Activated CD4-positive, alpha-beta T cell treated with anti-CD3 and anti-CD28 coated beads for 36 hours (primary cell): ENCODE data around the gene SZT2. TPM values are rescaled to one million over a fixed set of nuclear protein-coding genes. Genes with fewer than 3 reads are reported as not detected.
"Not testable (repeated sequence)": the region's sequence is repeated elsewhere in the genome, so short reads cannot be mapped to it uniquely, and the experiment has no call there.

ENCODE experiments used
- ATAC-seq: fragments of 200-7000 bp; cut with Tn5 transposase; one replicate; pipeline ENCODE4 v1.10.0; 2021; ENCODE audit warnings: mild to moderate bottlenecking, moderate library complexity
- CTCF ChIA-PET: fragments of 350-600 bp; sonication (Branson Sonifier 250); formaldehyde crosslinking; loops from one replicate; lab custom pipeline; 2021; ENCODE audit warnings: antibody characterized with exemption; lab: Charles Lee
- POLR2A ChIA-PET: fragments of 350-600 bp; sonication (Branson Sonifier 250); formaldehyde crosslinking; loops from one replicate; lab custom pipeline; 2021; ENCODE audit warnings: antibody characterized with exemption, inconsistent platforms; lab: Charles Lee
- DNase-seq: peaks from one replicate; pipeline ENCODE4 v3.0.0-alpha.2; 2020
- H3K27ac Mint-ChIP-seq: one replicate; pipeline ENCODE4 v1.8.0; 2021; ENCODE audit warnings: mixed read lengths
- H3K27me3 Mint-ChIP-seq: one replicate; pipeline ENCODE4 v1.8.0; 2021; ENCODE audit warnings: mixed read lengths
- H3K36me3 Mint-ChIP-seq: one replicate; pipeline ENCODE4 v1.8.0; 2021; ENCODE audit warnings: low read depth, mixed read lengths
- H3K4me1 Mint-ChIP-seq: one replicate; pipeline ENCODE4 v1.8.0; 2021; ENCODE audit warnings: mixed read lengths
- H3K4me3 Mint-ChIP-seq: one replicate; pipeline ENCODE4 v1.8.0; 2021; ENCODE audit warnings: mild to moderate bottlenecking, moderate library complexity, mixed read lengths
- H3K9me3 Mint-ChIP-seq: one replicate; pipeline ENCODE4 v1.8.0; 2021; ENCODE audit warnings: low read depth, mixed read lengths
- intact Hi-C, 2 experiments: fragments of 100-400 bp; cut with DNase I in 1 of 2; cut with micrococcal nuclease in 1 of 2; formaldehyde crosslinking; loops; one replicate each; pipeline versions ENCODE4 v1.14.2 to v1.15.1; 2022 to 2024; cut with DNase I, micrococcal nuclease
- total RNA-seq, 2 experiments: library from RNA; stranded (reverse); gene quantifications; one replicate each; pipeline ENCODE4 v1.2.3, GENCODE V29; 2021

Gene SZT2
- total RNA-seq, 2 experiments from 2014 or later, result 33.6 to 36.3 TPM

DNA sequence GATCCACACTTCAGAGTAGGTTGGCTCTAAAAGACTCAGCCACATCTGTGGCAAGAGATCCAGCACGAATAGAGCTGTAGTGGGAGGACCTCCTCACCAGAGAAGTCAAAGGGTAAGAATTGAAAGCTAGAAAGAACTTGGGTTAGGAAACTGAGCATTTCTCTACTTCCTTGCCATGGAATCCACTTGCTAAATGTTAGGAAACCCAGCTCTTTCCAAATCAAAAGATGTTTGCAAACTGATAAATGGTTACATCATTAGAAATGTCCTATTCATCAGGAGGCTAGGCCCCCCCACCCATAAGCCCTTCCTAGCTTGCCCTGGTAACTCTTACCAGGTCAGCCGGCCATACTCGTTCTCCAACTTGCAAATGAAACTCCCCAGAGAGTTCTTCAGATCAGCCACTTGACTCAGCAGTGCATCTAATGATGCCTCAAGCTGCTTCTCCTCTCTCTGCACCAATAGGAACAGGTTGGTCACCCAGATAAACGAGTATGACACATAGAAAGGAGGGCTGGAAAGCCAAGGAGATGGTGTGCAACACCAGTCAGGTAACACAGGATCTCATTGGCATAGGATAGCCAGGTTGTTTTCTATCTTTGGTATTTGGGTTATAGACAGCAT lies 1.6 kb upstream of the SZT2 start:
- no peaks in the 10 kb centered on the region for H3K9me3 Mint-ChIP-seq
- no peak for ATAC-seq
- H3K27me3 Mint-ChIP-seq, result no peaks in the 10 kb centered on the region
- peaks cover 32% of the 10 kb centered on the region for H3K36me3 Mint-ChIP-seq
- ChIA-PET CTCF (no interaction called here), POLR2A (interaction anchor here (0.6 kb wide), 1 partner anchor 12 kb away, joined by 3 read pairs; no protein-coding TSS in a partner anchor)
- H3K4me3 Mint-ChIP-seq, result peak overlapping the region; percentile 99
- peak overlapping the region; percentile 97 for H3K27ac Mint-ChIP-seq
- H3K4me1 Mint-ChIP-seq, result peaks cover 39% of the 10 kb centered on the region
- intact Hi-C loops, result loop anchor here in 1 of 2 experiments (5.0 to 10.0 kb wide), 4 partner anchors 319 to 933 kb away; partner anchors contain the start of genes ATP6V0B, DPH2, PPCS and SLC2A1
- no peak for DNase-seq

GRCh38 chr1:43388613-43389012 lies 1.1 kb upstream of the SZT2 start:
- no peaks in the 10 kb centered on the region for H3K9me3 Mint-ChIP-seq
- ChIA-PET CTCF (interaction anchor here (0.7 to 1.7 kb wide), 4 partner anchors 12 to 217 kb away, joined by 3 to 7 read pairs (median 3); partner anchors contain the start of genes CFAP57 and EBNA1BP2), POLR2A (no interaction called here)
- ATAC-seq, result no peak
- H3K36me3 Mint-ChIP-seq, result peaks cover 29% of the 10 kb centered on the region
- no peaks in the 10 kb centered on the region for H3K27me3 Mint-ChIP-seq
- H3K4me3 Mint-ChIP-seq, result peak overlapping the region; percentile 99
- peak overlapping the region; percentile 97 for H3K27ac Mint-ChIP-seq
- intact Hi-C loops, result loop anchor here (1.0 to 10.0 kb wide), 6 partner anchors 20 to 934 kb away; partner anchors contain the start of genes ATP6V0B (in 1 of the 2), CDC20 (in 1 of the 2), DPH2 (in 1 of the 2) and ELOVL1 (in 1 of the 2)
- H3K4me1 Mint-ChIP-seq, result peaks cover 39% of the 10 kb centered on the region
- DNase-seq, result no peak

GRCh38 chr1:43392702-43393101 lies 3.0 kb downstream of the SZT2 start:
- Mint-ChIP-seq H3K27ac (no peak overlapping the region), H3K4me3 (no peak overlapping the region), H3K36me3 (peaks cover 4% of the 10 kb centered on the region), H3K27me3 (no peaks in the 10 kb centered on the region), H3K9me3 (no peaks in the 10 kb centered on the region), H3K4me1 (peaks cover 36% of the 10 kb centered on the region)
- ATAC-seq (no peak), DNase-seq (no peak)
- POLR2A ChIA-PET, result no interaction called here
- intact Hi-C loops, result no loop called here
- CTCF ChIA-PET, result no interaction called here

DNA sequence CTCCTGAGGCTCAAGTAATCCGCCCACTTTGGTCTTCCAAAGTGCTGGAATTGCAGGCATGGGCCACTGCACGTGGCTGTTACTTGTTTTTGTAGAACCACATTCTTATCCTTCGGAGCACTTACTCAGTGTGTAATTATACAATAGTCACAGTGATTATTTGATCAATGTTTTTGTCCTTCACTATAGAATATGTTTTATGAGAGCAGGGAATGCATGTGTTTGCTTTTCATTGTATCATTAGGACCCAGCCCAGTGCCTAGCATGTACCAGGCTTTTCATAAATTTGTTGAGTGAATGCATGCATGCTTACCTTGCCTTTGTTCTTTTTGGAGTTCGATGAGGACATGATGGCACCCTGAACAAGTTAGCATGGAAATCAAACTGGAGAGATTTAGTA lies 5.8 kb downstream of the SZT2 start:
- CTCF ChIA-PET, result interaction anchor here (1.5 kb wide), 1 partner anchor 168 kb away, joined by 4 read pairs; no protein-coding TSS in a partner anchor
- Mint-ChIP-seq H3K27me3 (no peaks in the 10 kb centered on the region), H3K4me3 (no peak overlapping the region), H3K9me3 (no peaks in the 10 kb centered on the region), H3K27ac (no peak overlapping the region), H3K36me3 (peaks cover 5% of the 10 kb centered on the region), H3K4me1 (peaks cover 17% of the 10 kb centered on the region)
- intact Hi-C loops, result no loop called here
- ATAC-seq, result no peak
- POLR2A ChIA-PET, result no interaction called here
- no peak for DNase-seq

GRCh38 chr1:43396059-43396458 lies 6.4 kb downstream of the SZT2 start:
- Mint-ChIP-seq H3K9me3 (no peaks in the 10 kb centered on the region), H3K4me3 (no peak overlapping the region), H3K36me3 (peaks cover 5% of the 10 kb centered on the region), H3K4me1 (peaks cover 12% of the 10 kb centered on the region), H3K27me3 (no peaks in the 10 kb centered on the region), H3K27ac (no peak overlapping the region)
- ChIA-PET POLR2A (no interaction called here), CTCF (interaction anchor here (1.5 kb wide), 1 partner anchor 169 kb away, joined by 4 read pairs; no protein-coding TSS in a partner anchor)
- intact Hi-C loops, result no loop called here
- ATAC-seq, result no peak
- DNase-seq, result no peak

- ChIA-PET POLR2A (no interaction called here), CTCF (no interaction called here)
- Mint-ChIP-seq H3K27ac (no peak overlapping the region), H3K4me1 (peaks cover 6% of the 10 kb centered on the region), H3K27me3 (no peaks in the 10 kb centered on the region), H3K4me3 (no peak overlapping the region), H3K9me3 (no peaks in the 10 kb centered on the region), H3K36me3 (peaks cover 10% of the 10 kb centered on the region)
- DNase-seq, result no peak
- no peak for ATAC-seq
- intact Hi-C loops, result no loop called here
Observed at GRCh38 chr1:43398227-43398626, 8.5 kb downstream of the SZT2 start.

GRCh38 chr1:43400441-43400840 lies 10.7 kb downstream of the SZT2 start:
- H3K27me3 Mint-ChIP-seq, H3K4me3 Mint-ChIP-seq, POLR2A ChIA-PET, intact Hi-C loops, DNase-seq, H3K27ac Mint-ChIP-seq, ATAC-seq, H3K4me1 Mint-ChIP-seq, H3K9me3 Mint-ChIP-seq: not testable (repeated sequence)
- peaks cover 20% of the 10 kb centered on the region for H3K36me3 Mint-ChIP-seq
- CTCF ChIA-PET, result interaction anchor here (1.0 to 1.9 kb wide), 2 partner anchors 16 to 174 kb away, joined by 3 to 7 read pairs; no protein-coding TSS in a partner anchor

DNA sequence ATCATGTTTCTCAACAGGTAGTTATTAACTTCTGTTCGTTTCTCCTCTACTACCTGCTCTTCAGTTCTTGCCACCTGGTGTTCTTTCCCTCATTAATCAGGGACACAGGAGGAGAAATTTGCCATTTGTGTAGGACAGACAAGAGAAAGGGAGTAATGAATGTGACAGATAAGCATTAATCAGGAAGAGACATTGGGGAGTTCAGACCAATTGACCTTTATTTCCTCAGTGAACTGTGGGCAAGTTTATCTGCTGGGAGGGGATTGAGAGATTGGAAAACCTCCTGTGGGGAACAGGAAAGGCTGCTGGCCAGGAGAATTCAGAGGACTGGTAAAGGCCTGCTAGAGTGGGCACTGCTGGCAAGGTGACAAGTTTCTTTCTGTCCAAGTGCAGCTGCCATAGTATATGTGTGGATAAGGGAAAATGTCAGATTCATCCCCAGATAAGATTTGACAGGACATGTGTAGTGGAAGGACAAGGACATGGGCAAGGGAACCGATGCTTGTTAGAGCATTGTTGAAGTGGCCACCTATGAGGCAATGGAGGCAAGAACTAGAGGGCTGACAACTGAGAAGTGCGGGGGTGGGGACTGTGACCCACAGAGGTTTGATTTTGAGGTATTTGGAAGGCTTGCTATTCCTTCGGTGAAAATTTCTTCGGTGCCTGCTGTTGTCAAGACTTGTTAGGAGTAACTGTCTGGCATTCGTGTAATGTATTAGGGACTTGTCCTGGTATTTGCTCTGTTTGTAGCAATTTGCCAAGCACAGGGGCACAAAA lies 12.6 kb downstream of the SZT2 start:
- CTCF ChIA-PET, result no interaction called here
- Mint-ChIP-seq H3K9me3 (no peaks in the 10 kb centered on the region), H3K4me3 (no peak overlapping the region), H3K27me3 (no peaks in the 10 kb centered on the region), H3K4me1 (peaks cover 6% of the 10 kb centered on the region), H3K27ac (no peak overlapping the region), H3K36me3 (peaks cover 33% of the 10 kb centered on the region)
- DNase-seq (no peak), ATAC-seq (no peak)
- POLR2A ChIA-PET, result no interaction called here
- intact Hi-C loops, result no loop called here

DNA sequence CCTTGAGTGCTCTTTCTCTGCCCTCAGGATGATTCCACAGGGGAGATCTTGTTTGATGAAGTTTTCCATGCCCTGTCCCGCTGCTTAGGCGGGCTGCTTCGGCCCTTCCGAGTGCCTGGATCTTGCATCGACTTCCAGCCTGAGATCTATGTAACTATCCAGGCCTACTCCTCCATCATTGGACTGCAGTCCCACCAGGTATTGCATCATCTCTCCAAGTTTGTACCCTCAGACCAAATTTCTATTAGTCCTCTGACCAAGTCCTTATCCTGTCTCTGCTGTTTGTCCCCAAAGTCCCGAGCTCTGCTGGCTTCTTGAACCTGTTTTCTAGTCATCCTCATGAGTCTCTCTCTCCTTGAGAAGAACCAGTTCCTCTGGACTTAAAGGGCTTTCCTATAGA lies 14.7 kb downstream of the SZT2 start:
- no peak for DNase-seq
- Mint-ChIP-seq H3K27ac (no peak overlapping the region), H3K27me3 (no peaks in the 10 kb centered on the region), H3K9me3 (no peaks in the 10 kb centered on the region), H3K4me1 (peaks cover 4% of the 10 kb centered on the region), H3K4me3 (no peak overlapping the region), H3K36me3 (peaks cover 36% of the 10 kb centered on the region)
- ChIA-PET POLR2A (no interaction called here), CTCF (no interaction called here)
- intact Hi-C loops, result no loop called here
- no peak for ATAC-seq

DNA sequence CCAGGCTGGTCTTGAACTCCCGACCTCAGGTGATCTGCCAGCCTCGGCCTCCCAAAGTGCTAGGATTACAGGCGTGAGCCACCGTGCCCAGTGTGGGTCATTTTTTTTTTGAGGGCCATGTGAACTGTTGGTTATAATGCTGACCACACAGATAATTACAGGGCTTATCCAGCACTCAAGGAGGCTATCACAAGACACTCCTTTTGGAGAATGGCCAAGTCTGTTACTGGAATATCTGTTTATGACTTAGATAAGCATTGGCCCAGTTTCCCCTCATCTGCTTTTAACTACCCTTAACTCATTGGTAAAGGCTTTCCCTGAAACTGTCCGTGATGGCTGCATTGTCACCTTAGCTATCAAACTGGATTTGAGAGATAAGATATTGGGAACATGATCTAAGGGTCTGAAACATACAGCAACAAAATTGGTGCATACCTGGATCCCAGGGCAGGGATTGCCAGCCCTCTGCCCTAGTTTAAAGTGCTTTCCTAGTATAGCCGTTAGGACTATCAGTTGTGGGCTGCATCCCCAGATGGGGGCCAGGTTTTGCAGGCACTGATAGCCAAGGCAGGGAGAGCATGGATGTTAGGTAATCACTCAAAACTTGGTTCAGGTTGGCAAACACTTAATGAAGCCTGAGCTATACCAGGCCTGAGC lies 15.6 kb downstream of the SZT2 start:
- Mint-ChIP-seq H3K27me3 (no peaks in the 10 kb centered on the region), H3K27ac (no peak overlapping the region), H3K9me3 (no peaks in the 10 kb centered on the region), H3K4me1 (peaks cover 2% of the 10 kb centered on the region), H3K4me3 (no peak overlapping the region), H3K36me3 (peaks cover 39% of the 10 kb centered on the region)
- no peak for ATAC-seq
- CTCF ChIA-PET, result interaction anchor here (2.7 kb wide), 1 partner anchor 179 kb away, joined by 6 read pairs; no protein-coding TSS in a partner anchor
- DNase-seq, result no peak
- intact Hi-C loops, result no loop called here
- POLR2A ChIA-PET, result no interaction called here

DNA sequence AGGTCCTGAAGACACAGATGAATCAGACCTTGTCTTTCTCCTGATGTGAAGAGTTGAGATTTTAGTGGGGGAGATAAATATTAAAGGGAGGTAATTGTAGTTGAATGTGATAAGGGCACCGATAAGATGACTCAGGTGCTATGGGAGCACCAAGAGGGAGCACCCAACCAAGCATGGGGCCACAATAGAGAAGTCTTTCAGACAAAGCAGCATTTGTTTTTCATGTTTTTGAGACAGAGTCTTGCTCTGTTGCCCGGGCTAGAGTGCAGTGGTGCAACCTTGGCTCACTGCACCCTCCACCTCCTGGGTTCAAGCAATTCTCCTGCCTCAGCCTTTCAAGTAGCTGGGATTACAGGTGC lies 16.2 kb downstream of the SZT2 start:
- H3K36me3 Mint-ChIP-seq, result peaks cover 41% of the 10 kb centered on the region

More for the DNA sequence above, 16.2 kb downstream of the SZT2 start:
- intact Hi-C loops, result no loop called here
- no peak for DNase-seq
- ATAC-seq, result no peak
- POLR2A ChIA-PET, result no interaction called here
- CTCF ChIA-PET, result interaction anchor here (2.7 kb wide), 1 partner anchor 179 kb away, joined by 6 read pairs; no protein-coding TSS in a partner anchor
- Mint-ChIP-seq H3K4me1 (peaks cover 2% of the 10 kb centered on the region), H3K27ac (no peak overlapping the region), H3K27me3 (no peaks in the 10 kb centered on the region), H3K4me3 (no peak overlapping the region), H3K9me3 (no peaks in the 10 kb centered on the region)
